ENCODE results near the gene BEST3.

DNA sequence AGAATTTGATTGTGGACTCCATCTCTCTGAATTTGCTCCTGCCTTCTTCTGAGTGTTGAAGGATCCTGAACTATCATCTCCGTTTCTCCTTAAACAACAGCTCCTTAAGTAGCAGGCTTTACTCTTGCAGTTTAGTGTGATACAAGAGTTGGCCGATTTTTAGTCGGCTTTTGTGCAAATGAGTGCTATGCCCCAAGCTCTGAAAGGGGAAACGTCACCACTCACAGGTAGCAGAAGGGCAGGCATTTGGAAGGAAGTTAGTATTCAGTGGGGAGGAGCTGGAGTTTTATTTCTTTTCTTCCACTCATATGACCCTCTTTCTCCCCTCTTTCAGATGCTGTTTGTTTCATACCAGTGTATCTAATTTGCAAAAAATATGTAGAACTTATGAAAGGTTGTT lies 51.9 kb downstream of the BEST3 start:
- no peak for TF ChIP-seq POLR2A (IDR thresholded peaks at IDR 0.05)
- TF ChIP-seq, protein P1, sequence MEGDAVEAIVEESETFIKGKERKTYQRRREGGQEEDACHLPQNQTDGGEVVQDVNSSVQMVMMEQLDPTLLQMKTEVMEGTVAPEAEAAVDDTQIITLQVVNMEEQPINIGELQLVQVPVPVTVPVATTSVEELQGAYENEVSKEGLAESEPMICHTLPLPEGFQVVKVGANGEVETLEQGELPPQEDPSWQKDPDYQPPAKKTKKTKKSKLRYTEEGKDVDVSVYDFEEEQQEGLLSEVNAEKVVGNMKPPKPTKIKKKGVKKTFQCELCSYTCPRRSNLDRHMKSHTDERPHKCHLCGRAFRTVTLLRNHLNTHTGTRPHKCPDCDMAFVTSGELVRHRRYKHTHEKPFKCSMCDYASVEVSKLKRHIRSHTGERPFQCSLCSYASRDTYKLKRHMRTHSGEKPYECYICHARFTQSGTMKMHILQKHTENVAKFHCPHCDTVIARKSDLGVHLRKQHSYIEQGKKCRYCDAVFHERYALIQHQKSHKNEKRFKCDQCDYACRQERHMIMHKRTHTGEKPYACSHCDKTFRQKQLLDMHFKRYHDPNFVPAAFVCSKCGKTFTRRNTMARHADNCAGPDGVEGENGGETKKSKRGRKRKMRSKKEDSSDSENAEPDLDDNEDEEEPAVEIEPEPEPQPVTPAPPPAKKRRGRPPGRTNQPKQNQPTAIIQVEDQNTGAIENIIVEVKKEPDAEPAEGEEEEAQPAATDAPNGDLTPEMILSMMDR (IDR thresholded peaks at IDR 0.05): no peak
- no peak for TF ChIP-seq EP300 (IDR thresholded peaks at IDR 0.05)
- no peak for TF ChIP-seq POLR2AphosphoS5 (IDR thresholded peaks at IDR 0.05)
